ENCODE data around the gene MDFIC.

DNA sequence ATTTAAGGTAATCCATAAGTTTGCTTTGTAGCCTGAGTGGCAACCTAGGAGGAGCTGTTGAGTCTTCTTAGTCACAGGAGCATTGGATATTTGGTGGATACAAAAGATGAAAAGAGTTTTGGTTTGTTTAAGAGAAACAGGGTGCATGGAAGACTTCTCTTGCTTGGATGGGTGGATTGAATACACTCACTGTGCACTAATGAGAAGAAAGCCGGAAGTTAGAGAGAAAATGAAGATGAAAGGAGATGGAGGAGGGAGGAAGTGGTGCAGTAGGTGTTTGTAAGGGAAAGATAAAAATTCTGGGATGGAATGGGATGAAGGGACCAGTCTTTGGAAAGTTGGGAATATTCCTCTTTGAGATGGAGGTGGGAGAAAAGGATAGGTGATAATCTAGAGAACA lies 7.7 kb downstream of the MDFIC start:
- no peak for TF ChIP-seq POU2F2 (IDR thresholded peaks at IDR 0.05; ENCODE audit: low read depth, low read length)
- no peak for TF ChIP-seq TAF1 (IDR thresholded peaks at IDR 0.05; ENCODE audit: low read depth, low read length)
